Measurements from ENCODE around the gene MAEA. TPM values are rescaled to one million over a fixed set of nuclear protein-coding genes. Genes with fewer than 3 reads are reported as not detected.
"Not testable (repeated sequence)": the region's sequence is repeated elsewhere in the genome, so short reads cannot be mapped to it uniquely, and the experiment has no call there.

Gene MAEA
- total and polyA plus RNA-seq, 4 experiments from 2014 or later: 54.1 to 106 (median 85.8) TPM

GRCh38 chr4:1330761-1331590, 41.3 kb downstream of the MAEA start:
- Histone ChIP-seq H3K27me3 (ENCODE audit: insufficient read depth, low read length) (no peaks in the 10 kb centered on the region), H3K4me1 (ENCODE audit: insufficient read depth, low read length) (peaks cover 46% of the 10 kb centered on the region), H3K9me3 (ENCODE audit: control insufficient read depth in 1 of 2, low read length in 2 of 2) (no peaks in the 10 kb centered on the region), H3K27ac (ENCODE audit: low read depth, low read length) (peak overlapping the region; percentile 47), H3K4me3 (ENCODE audit: low read length in 2 of 2) (peak overlapping the region in 1 of 2 donors; percentile 13), H3K36me3 (ENCODE audit: insufficient read depth, low read length) (peaks cover 25% of the 10 kb centered on the region)
- intact Hi-C loops (cut with micrococcal nuclease): loop anchor here (1.0 kb wide), 2 partner anchors 15 to 42 kb away; partner anchors contain the start of gene MAEA
- DNase-seq: peak; percentile 82 to 93 (median 87)
- CTCF ChIA-PET (ENCODE audit: partially characterized antibody): interaction anchor here (0.8 to 2.6 kb wide), 5 partner anchors 16 to 163 kb away, joined by 3 to 21 read pairs (median 5); partner anchors contain the start of gene UVSSA
- Mint-ChIP-seq H3K9me3 (peaks cover 0 to 2% (median 0%) of the 10 kb centered on the region in 8 donors), H3K27ac (peak overlapping the region; percentile 86 to 100 (median 96)), H3K36me3 (peaks cover 13 to 39% of the 10 kb centered on the region in 2 donors), H3K4me1 (peaks cover 21 to 59% (median 36%) of the 10 kb centered on the region in 4 donors), H3K27me3 (no peaks in the 10 kb centered on the region), H3K4me3 (peak overlapping the region; percentile 70 to 88 (median 80))
- POLR2A ChIA-PET (ENCODE audit: partially characterized antibody): interaction anchor here (0.9 to 7.4 kb wide), 9 partner anchors 9 to 129 kb away, joined by 3 to 93 read pairs (median 14); partner anchors contain the start of genes CTBP1, MAEA and UVSSA

DNA sequence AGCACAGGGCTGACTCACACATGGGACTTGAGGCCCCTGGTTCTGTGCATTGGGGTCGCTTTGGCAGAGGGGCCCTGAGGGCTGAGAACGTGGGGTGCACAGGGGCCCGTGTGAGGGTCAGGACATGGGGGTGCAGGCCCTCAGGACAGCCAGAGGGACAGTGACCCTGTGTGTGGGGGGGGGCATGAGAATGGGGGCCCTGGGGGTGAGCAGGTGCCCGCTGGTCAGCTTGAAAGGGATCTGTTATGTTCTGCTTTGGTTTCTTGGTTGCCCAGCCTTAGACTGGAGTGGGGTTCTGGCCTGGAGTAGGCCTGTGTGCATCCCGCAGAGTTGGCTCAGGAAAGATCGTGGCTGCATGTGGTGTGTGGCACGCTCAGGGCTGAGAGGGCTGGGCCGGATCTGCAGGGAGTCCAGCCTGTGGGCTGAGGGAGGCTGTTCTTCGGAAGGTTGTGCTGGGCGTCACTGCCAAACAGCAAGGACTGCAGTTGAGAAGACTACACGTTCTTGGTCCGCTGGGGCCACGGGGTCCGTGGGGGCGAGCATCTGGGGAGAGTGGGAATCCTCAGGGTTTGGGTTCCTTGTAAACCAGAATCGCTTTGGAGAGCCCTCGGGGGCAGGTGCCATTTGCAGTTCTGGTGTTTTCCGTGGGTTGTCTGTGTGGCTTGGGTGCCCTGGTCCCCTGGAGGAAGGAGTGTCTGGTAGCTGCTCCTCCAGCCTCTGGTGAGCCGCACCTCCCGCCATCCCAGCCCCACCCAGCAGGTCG, 42.1 kb downstream of the MAEA start:
- Mint-ChIP-seq H3K27me3 (no peaks in the 10 kb centered on the region), H3K4me3 (peak overlapping the region in 6 of 8 donors; percentile 35 to 77 (median 50)), H3K4me1 (peaks cover 19 to 63% (median 35%) of the 10 kb centered on the region in 4 donors), H3K36me3 (peaks cover 19 to 42% of the 10 kb centered on the region in 2 donors), H3K9me3 (peaks cover 0 to 2% (median 0%) of the 10 kb centered on the region in 8 donors), H3K27ac (peak overlapping the region; percentile 62 to 89 (median 79))
- H3K36me3 ChIP-seq (ENCODE audit: insufficient read depth, low read length): peaks cover 33% of the 10 kb centered on the region
- H3K27ac ChIP-seq (ENCODE audit: low read depth, low read length): peak overlapping the region; percentile 47
- intact Hi-C loops (cut with micrococcal nuclease): no loop called here
- peaks cover 46% of the 10 kb centered on the region for H3K4me1 ChIP-seq (ENCODE audit: insufficient read depth, low read length)
- no peaks in the 10 kb centered on the region for H3K27me3 ChIP-seq (ENCODE audit: insufficient read depth, low read length)
- CTCF ChIA-PET (ENCODE audit: partially characterized antibody): interaction anchor here (1.0 kb wide), 1 partner anchor 16 kb away, joined by 3 read pairs; the partner anchor contains the start of gene UVSSA
- POLR2A ChIA-PET (ENCODE audit: partially characterized antibody): interaction anchor here (1.2 to 7.4 kb wide), 2 partner anchors 15 to 42 kb away, joined by 6 to 93 read pairs; partner anchors contain the start of genes MAEA and UVSSA
- H3K4me3 ChIP-seq (ENCODE audit: low read length in 2 of 2): no peak overlapping the region
- DNase-seq: peak in 1 of 5 donors; percentile 35
- no peaks in the 10 kb centered on the region for H3K9me3 ChIP-seq (ENCODE audit: control insufficient read depth in 1 of 2, low read length in 2 of 2)

GRCh38 chr4:1332686-1333085, 43.0 kb downstream of the MAEA start:
- H3K4me1 ChIP-seq (ENCODE audit: insufficient read depth, low read length): peaks cover 46% of the 10 kb centered on the region
- H3K4me3 ChIP-seq (ENCODE audit: low read length in 2 of 2): no peak overlapping the region
- no peak for DNase-seq
- Mint-ChIP-seq H3K9me3 (peaks cover 0 to 2% (median 0%) of the 10 kb centered on the region in 8 donors), H3K4me3 (no peak overlapping the region), H3K27ac (peak overlapping the region in 3 of 7 donors; percentile 29 to 46 (median 36)), H3K4me1 (peaks cover 24 to 72% (median 42%) of the 10 kb centered on the region in 4 donors), H3K27me3 (no peaks in the 10 kb centered on the region), H3K36me3 (peaks cover 28 to 51% of the 10 kb centered on the region in 2 donors)
- no peaks in the 10 kb centered on the region for H3K27me3 ChIP-seq (ENCODE audit: insufficient read depth, low read length)
- ChIA-PET POLR2A (ENCODE audit: partially characterized antibody) (interaction anchor here (1.2 to 7.4 kb wide), 3 partner anchors 14 to 84 kb away, joined by 6 to 93 read pairs (median 9); partner anchors contain the start of genes CTBP1, MAEA and UVSSA), CTCF (ENCODE audit: partially characterized antibody) (interaction anchor here (1.0 to 1.2 kb wide), 2 partner anchors 13 to 15 kb away, joined by 3 to 5 read pairs; partner anchors contain the start of gene UVSSA)
- H3K36me3 ChIP-seq (ENCODE audit: insufficient read depth, low read length): peaks cover 38% of the 10 kb centered on the region
- intact Hi-C loops (cut with micrococcal nuclease): no loop called here
- H3K9me3 ChIP-seq (ENCODE audit: control insufficient read depth in 1 of 2, low read length in 2 of 2): no peaks in the 10 kb centered on the region
- H3K27ac ChIP-seq (ENCODE audit: low read depth, low read length): no peak overlapping the region

GRCh38 chr4:1333256-1333655, 43.6 kb downstream of the MAEA start:
- H3K4me1 ChIP-seq (ENCODE audit: insufficient read depth, low read length): peaks cover 46% of the 10 kb centered on the region
- peaks cover 0 to 2% (median 0%) of the 10 kb centered on the region in 8 donors for H3K9me3 Mint-ChIP-seq
- H3K4me1 Mint-ChIP-seq: peaks cover 25 to 70% (median 43%) of the 10 kb centered on the region in 4 donors
- no peaks in the 10 kb centered on the region for H3K27me3 ChIP-seq (ENCODE audit: insufficient read depth, low read length)
- CTCF ChIA-PET (ENCODE audit: partially characterized antibody): interaction anchor here (1.2 kb wide), 1 partner anchor 13 kb away, joined by 5 read pairs; no protein-coding TSS in a partner anchor
- DNase-seq: no peak
- H3K36me3 ChIP-seq (ENCODE audit: insufficient read depth, low read length): peaks cover 43% of the 10 kb centered on the region
- H3K27ac Mint-ChIP-seq: peak overlapping the region in 1 of 7 donors; percentile 17
- no peak overlapping the region for H3K4me3 Mint-ChIP-seq
- POLR2A ChIA-PET (ENCODE audit: partially characterized antibody): interaction anchor here (1.6 to 7.4 kb wide), 2 partner anchors 13 to 85 kb away, joined by 9 to 93 read pairs; partner anchors contain the start of genes CTBP1 and UVSSA
- peaks cover 31 to 53% of the 10 kb centered on the region in 2 donors for H3K36me3 Mint-ChIP-seq
- H3K9me3 ChIP-seq (ENCODE audit: control insufficient read depth in 1 of 2, low read length in 2 of 2): no peaks in the 10 kb centered on the region
- no peak overlapping the region for H3K4me3 ChIP-seq (ENCODE audit: low read length in 2 of 2)
- H3K27ac ChIP-seq (ENCODE audit: low read depth, low read length): no peak overlapping the region
- intact Hi-C loops (cut with micrococcal nuclease): no loop called here
- no peaks in the 10 kb centered on the region for H3K27me3 Mint-ChIP-seq

- peaks cover 38% of the 10 kb centered on the region for H3K4me1 ChIP-seq (ENCODE audit: insufficient read depth, low read length)
- H3K27ac ChIP-seq (ENCODE audit: low read depth, low read length); DNase-seq; H3K9me3 Mint-ChIP-seq; H3K27me3 ChIP-seq (ENCODE audit: insufficient read depth, low read length); CTCF ChIA-PET (ENCODE audit: partially characterized antibody); H3K4me3 ChIP-seq (ENCODE audit: low read length in 2 of 2); H3K27me3 Mint-ChIP-seq; H3K4me3 Mint-ChIP-seq; H3K9me3 ChIP-seq (ENCODE audit: control insufficient read depth in 1 of 2, low read length in 2 of 2); intact Hi-C loops (cut with micrococcal nuclease): not testable (repeated sequence)
- POLR2A ChIA-PET (ENCODE audit: partially characterized antibody): interaction anchor here (1.6 to 7.4 kb wide), 2 partner anchors 13 to 85 kb away, joined by 9 to 93 read pairs; partner anchors contain the start of genes CTBP1 and UVSSA
- Mint-ChIP-seq H3K36me3 (peaks cover 33 to 56% of the 10 kb centered on the region in 2 donors), H3K4me1 (peaks cover 23 to 62% (median 42%) of the 10 kb centered on the region in 4 donors), H3K27ac (peak overlapping the region in 3 of 7 donors; percentile 22 to 48 (median 47))
- H3K36me3 ChIP-seq (ENCODE audit: insufficient read depth, low read length): peaks cover 47% of the 10 kb centered on the region
Measured at GRCh38 chr4:1333851-1334578, 44.3 kb downstream of the MAEA start.

DNA sequence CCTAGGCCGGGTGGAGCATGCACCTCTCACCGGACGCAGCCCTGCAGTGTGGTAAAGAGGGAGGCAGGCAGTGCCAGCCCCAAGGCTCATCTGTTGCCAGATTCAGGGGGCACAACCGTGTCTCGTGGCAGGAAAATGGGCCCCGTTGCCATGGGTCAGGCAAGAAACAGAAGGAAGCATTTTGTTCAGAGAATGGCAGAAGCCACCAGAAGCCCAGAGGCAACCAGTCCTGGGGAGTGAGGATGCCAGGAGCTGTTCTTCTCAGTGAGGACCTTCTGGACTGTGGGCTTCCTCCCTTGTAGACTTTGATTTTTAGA, 44.8 kb downstream of the MAEA start:
- ChIA-PET POLR2A (ENCODE audit: partially characterized antibody) (interaction anchor here (7.4 kb wide), 1 partner anchor 12 kb away, joined by 93 read pairs; the partner anchor contains the start of gene UVSSA), CTCF (ENCODE audit: partially characterized antibody) (no interaction called here)
- Mint-ChIP-seq H3K27me3 (no peaks in the 10 kb centered on the region), H3K27ac (peak overlapping the region in 4 of 7 donors; percentile 22 to 91 (median 48)), H3K4me3 (no peak overlapping the region), H3K9me3 (peaks cover 0 to 2% (median 0%) of the 10 kb centered on the region in 8 donors), H3K4me1 (peaks cover 18 to 57% (median 37%) of the 10 kb centered on the region in 4 donors), H3K36me3 (peaks cover 33 to 55% of the 10 kb centered on the region in 2 donors)
- Histone ChIP-seq H3K36me3 (ENCODE audit: insufficient read depth, low read length) (peaks cover 53% of the 10 kb centered on the region), H3K4me1 (ENCODE audit: insufficient read depth, low read length) (peaks cover 33% of the 10 kb centered on the region), H3K4me3 (ENCODE audit: low read length in 2 of 2) (no peak overlapping the region), H3K9me3 (ENCODE audit: control insufficient read depth in 1 of 2, low read length in 2 of 2) (no peaks in the 10 kb centered on the region), H3K27ac (ENCODE audit: low read depth, low read length) (no peak overlapping the region), H3K27me3 (ENCODE audit: insufficient read depth, low read length) (no peaks in the 10 kb centered on the region)
- intact Hi-C loops (cut with micrococcal nuclease): no loop called here
- DNase-seq: no peak
